LNCaP clone FGC (cell line): ENCODE data around the gene NARS2.

Experiments used
- DNase-seq: peaks from one replicate; pipeline ENCODE4 v3.0.0-alpha.2; 2011; ENCODE audit warnings: low read depth
- H3K4me3 ChIP-seq: 2 replicates; pipeline ENCODE4 v1.5.1; 2011; ENCODE audit warnings: mild to moderate bottlenecking, low read depth, low read length, control low read depth
- TF ChIP-seq, protein P1 (sequence below): IDR thresholded peaks from 2 replicates; pipeline ENCODE4 v1.5.1; 2012; ENCODE audit warnings: mild to moderate bottlenecking; ENCODE audit not compliant: control insufficient read depth, insufficient read depth; ENCODE audit errors: extremely low read depth

The NARS2 gene

GRCh38 chr11:78424334-78425270 is 150.1 kb downstream of the NARS2 start:
- no peak for DNase-seq
- TF ChIP-seq, protein P1, sequence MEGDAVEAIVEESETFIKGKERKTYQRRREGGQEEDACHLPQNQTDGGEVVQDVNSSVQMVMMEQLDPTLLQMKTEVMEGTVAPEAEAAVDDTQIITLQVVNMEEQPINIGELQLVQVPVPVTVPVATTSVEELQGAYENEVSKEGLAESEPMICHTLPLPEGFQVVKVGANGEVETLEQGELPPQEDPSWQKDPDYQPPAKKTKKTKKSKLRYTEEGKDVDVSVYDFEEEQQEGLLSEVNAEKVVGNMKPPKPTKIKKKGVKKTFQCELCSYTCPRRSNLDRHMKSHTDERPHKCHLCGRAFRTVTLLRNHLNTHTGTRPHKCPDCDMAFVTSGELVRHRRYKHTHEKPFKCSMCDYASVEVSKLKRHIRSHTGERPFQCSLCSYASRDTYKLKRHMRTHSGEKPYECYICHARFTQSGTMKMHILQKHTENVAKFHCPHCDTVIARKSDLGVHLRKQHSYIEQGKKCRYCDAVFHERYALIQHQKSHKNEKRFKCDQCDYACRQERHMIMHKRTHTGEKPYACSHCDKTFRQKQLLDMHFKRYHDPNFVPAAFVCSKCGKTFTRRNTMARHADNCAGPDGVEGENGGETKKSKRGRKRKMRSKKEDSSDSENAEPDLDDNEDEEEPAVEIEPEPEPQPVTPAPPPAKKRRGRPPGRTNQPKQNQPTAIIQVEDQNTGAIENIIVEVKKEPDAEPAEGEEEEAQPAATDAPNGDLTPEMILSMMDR = no peak
- no peak overlapping the region for H3K4me3 ChIP-seq

GRCh38 chr11:78423241-78423640 is 151.4 kb downstream of the NARS2 start:
- DNase-seq = no peak
- H3K4me3 ChIP-seq = no peak overlapping the region
- TF ChIP-seq, protein P1 = no peak

DNA sequence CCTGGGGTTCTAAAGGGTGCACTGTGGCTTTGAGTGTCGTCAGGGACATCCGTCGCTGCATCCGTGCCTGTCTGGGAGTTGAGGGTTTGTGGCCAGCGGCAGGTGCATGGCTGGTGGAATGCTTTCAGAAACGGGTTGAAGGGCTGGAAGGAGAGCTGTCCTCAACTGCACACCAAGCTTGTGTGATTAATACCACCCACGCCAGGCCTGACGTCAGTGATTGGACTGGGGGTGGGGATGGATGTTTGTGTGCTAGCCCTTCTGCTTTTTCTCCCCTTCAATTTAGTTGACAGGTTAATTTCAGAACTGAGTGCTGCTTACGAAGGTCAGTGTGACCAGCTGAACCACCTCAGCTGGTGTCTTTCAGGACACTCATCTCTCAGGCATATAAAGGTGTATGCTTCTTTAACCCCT is 153.9 kb downstream of the NARS2 start:
- DNase-seq = no peak
- H3K4me3 ChIP-seq = no peak overlapping the region
- TF ChIP-seq, protein P1 = 0 out of 2 replicates have a peak, but pooled peaks have one; percentile 1

GRCh38 chr11:78420255-78420764 is 154.4 kb downstream of the NARS2 start:
- no peak overlapping the region for H3K4me3 ChIP-seq
- TF ChIP-seq, protein P1 = peak; percentile 48

DNA sequence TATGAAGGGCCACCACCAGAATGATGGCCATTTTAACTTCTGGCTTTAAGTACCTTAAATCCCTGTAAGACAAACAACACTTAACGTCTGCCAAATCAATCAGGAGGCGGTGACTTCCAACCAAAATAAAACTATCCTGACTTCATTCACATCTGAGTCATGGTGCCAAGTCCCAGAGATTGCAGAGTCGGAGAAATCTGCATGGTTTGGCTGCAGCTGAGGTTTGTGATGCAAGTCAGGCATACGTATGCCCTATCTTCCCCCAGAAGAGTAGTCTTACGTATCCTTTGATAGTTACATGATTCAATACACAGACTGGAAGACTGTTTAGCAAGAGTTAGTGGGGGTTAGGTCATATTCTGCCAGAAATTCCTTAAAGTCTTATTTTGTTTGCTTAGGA is 155.3 kb downstream of the NARS2 start:
- TF ChIP-seq, protein P1 = no peak
- H3K4me3 ChIP-seq = no peak overlapping the region
- no peak for DNase-seq

More at GRCh38 chr11:78420255-78420764, 154.4 kb downstream of the NARS2 start:
- no peak for DNase-seq

- no peak overlapping the region; the same call in 1 of the 2 replicates for H3K4me3 ChIP-seq
- TF ChIP-seq, protein P1 = no peak
- no peak for DNase-seq
These were observed 156.0 kb downstream of the NARS2 start for GRCh38 chr11:78418584-78419211.
